GM18508 (cell line): ENCODE results near the gene PIK3C2G.
"Not testable (repeated sequence)": the region's sequence is repeated elsewhere in the genome, so short reads cannot be mapped to it uniquely, and the experiment has no call there.

ENCODE experiments used
- ATAC-seq: cut with Tn5 transposase; IDR thresholded peaks from one replicate; pipeline ENCODE4 v1.9.1; 2021; ENCODE audit warnings: moderate number of reproducible peaks; ENCODE audit not compliant: insufficient read depth, unreplicated experiment

Gene PIK3C2G, protein sequence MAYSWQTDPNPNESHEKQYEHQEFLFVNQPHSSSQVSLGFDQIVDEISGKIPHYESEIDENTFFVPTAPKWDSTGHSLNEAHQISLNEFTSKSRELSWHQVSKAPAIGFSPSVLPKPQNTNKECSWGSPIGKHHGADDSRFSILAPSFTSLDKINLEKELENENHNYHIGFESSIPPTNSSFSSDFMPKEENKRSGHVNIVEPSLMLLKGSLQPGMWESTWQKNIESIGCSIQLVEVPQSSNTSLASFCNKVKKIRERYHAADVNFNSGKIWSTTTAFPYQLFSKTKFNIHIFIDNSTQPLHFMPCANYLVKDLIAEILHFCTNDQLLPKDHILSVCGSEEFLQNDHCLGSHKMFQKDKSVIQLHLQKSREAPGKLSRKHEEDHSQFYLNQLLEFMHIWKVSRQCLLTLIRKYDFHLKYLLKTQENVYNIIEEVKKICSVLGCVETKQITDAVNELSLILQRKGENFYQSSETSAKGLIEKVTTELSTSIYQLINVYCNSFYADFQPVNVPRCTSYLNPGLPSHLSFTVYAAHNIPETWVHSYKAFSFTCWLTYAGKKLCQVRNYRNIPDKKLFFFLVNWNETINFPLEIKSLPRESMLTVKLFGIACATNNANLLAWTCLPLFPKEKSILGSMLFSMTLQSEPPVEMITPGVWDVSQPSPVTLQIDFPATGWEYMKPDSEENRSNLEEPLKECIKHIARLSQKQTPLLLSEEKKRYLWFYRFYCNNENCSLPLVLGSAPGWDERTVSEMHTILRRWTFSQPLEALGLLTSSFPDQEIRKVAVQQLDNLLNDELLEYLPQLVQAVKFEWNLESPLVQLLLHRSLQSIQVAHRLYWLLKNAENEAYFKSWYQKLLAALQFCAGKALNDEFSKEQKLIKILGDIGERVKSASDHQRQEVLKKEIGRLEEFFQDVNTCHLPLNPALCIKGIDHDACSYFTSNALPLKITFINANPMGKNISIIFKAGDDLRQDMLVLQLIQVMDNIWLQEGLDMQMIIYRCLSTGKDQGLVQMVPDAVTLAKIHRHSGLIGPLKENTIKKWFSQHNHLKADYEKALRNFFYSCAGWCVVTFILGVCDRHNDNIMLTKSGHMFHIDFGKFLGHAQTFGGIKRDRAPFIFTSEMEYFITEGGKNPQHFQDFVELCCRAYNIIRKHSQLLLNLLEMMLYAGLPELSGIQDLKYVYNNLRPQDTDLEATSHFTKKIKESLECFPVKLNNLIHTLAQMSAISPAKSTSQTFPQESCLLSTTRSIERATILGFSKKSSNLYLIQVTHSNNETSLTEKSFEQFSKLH (N-terminal part only)

DNA sequence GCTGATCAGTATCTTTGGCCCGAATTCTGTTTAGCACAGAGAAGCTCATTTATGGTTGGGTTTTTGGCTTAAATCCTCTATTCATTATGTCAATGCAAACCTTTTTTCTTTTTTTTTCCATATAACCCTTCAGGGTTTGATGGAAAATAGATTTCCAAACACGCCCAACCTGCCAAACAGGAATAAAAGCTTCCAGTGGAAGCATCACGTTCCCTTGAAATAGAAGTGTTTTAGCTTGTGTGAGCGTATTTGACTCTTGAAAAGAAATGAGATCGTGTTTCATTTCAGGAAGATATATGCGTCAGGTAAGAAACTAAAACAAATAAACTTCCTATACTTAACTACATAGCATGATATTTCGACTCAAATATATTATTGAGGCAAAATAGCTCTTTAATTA, at the start of gene PIK3C2G:
PIK3C2G (plus strand) TSS at position 246 of the 400 bp plus-strand sequence. CDS start 20,564 bp downstream, outside the sequence.
- no peak for ATAC-seq

DNA sequence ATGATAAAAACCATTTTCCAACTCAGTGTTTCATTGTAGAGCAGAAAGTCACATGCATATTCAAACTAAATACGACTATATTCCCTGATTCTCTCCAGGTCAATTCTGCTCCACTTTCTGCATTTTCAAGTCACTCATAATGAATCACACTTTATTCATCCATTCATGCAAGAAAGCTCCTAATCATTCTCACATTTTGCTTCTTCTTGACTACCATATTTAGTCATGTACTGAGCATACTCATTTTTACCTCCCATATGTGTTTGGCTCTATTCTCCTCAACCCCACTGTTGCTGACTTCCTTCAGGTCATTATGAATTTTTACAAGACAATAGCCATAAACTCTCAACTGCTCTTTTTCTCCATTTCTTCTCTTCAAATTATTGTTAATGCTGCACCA, 43.4 kb upstream of the PIK3C2G start:
- ATAC-seq, result no peak

DNA sequence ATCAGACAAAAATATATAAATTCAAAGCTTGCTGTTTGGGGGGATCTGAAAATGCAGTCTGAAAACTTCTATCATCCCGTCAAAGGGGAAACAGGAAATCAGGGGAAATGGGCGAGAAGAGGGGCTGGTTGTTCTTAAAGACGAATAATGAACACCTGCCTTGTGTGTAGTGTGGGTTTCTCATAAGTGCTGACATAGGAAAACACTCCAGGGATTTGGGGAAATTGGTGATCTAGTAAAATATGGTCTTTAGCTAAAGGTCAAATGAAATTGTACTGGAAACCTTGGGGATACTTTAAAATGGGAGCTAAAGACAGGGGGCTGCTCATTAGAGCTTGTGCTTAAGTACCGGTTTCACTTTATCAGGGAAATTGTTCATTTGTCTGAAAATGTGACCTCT, 39.6 kb upstream of the PIK3C2G start:
- no peak for ATAC-seq

DNA sequence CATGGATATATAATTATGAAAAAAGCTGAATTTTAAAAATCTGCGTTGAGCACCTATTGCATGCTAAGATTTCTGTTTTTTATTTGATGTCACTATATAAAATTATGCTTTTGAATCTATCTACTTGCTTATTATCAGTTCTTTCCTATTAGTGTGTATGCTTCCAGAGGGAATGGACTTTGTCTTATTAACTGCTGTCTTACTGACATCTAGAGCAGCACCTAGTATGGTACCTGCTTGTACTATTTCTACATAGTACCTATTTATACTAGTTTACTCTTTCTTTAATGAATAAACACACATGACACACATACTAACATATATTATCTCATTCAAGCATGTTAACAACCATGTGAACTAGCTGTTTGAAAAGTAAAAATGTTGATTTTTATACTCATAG, 38.6 kb upstream of the PIK3C2G start:
- ATAC-seq, result no peak

DNA sequence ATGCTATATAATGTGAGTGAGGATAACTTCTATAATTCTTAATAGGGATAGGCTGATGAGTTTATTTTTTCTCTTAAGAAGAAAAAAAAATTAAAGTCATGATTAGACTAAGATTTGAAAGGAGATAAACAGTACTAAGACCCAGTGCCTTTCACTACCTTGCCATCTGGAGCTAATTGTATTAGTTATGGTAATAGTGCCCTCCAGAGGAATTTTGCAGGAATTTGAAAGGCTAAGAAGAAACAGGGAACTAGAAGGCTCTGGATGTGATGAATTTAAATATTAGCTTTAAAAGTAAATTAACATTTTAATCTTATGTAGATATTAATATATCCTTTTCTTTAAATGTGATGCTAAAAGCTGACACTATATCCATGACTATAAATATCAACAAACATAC, 36.6 kb upstream of the PIK3C2G start:
- no peak for ATAC-seq

DNA sequence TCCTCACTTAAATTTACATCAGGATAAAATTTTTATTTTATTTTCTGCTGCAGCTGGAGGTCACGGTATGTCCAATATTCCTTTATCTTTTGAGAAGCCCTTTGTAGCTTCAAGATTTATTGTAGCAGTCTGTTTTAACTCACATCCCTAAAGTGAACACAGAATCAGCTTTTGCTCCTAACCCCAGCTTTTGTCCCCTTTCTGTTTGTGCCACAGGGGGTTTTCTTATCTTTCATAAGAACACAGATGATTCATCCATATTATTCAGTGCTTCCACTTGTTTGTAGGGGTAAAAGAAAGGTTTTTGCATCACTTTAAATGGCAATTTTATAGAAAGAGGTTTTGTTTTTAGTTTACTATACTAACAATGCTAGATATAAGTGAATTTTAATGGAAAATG, 21.8 kb upstream of the PIK3C2G start:
- ATAC-seq, result no peak

DNA sequence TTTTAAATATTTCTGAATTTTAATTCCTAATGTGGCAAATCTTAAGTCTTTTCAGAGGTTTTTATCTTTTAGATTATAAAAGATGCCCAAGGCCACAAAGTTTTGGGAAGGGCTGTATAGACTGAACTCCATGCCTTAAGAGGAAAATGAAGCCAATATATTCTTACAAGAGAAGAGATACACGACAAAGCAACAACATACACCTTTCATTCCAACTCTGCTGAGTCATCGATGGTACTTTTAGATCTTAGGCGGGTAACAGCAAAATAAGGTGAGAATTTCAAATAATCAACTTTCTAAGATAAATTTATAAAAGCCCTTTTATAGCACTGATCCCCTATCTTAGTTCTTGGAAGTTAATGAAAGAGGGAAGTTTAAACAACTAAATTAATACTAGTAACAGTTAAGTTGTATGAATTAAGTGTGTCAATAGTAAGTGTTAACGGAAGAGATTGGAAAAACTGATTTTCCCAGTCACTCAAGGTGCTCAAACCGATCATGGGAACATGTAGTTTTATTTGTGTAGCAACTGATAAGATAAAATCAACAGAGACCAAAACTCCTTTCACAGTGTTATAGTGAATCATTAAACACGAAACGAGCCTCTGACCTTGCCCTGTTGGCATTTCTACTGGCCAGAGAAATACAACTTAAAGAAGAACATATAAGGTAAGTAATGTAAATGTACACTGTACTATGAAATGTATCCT, 18.8 kb upstream of the PIK3C2G start:
- no peak for ATAC-seq

DNA sequence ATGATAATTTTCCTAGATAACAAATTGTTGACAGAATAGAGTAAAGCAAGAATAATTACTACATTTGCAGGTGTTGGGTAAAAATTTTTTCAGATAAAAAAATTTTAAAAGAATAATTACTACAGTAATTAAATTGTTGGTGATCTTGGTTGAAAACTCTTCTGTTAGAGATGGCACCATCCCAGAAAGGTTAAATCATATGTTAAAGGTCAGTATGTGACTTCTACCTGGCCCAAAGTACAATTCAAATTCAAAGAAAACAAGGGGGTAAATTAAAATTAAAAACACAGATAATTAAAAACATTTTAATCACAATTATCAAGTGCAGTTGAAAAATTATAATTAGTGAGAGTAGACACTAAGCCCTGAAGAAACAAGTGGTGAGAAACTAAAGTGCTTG, 18.1 kb upstream of the PIK3C2G start:
- ATAC-seq, result no peak

DNA sequence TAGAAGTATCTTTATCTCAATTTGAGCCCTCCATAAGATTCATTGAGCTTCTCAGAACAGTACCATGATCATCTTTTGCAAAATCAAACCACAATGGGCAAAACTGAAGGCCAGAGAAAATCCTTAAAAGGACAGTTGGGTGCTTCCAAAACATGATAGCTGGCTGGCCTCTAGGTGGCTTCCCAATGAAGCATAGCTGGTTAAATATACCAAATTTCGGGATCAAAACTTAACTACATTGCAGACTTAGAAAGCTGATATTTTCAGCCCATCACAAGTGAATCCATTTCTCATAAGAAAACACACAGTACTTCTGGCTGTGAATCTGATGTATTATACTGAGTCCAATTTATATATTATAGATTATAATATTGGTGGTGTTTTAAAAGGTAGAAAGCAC, 15.3 kb upstream of the PIK3C2G start:
- no peak for ATAC-seq

DNA sequence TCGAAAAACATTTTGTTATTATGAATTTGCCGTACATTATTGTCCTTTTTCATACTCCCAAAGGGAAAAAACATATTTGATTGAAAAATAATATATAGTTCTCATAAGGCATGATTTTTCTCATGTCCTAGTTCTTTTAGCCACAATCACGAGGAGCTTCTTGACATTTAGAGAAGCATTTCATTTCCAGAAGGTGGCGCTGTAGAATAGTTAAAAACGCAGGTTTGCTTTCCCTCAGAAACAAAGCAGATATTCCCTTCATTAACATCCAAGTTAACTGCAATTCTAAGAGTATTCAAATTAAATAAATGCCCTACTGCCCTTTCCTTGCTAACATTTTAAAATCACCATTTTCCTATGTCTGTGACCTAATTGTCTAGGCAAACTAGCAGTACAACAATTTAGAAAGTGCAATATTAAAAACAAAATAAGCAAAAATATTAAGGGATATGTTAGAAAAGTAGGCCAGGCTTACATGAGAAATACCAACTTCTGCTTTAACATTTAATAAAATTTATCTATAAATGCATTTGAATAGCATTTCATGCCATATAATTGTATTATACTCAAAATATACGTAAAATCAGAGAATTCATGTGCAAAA, 10.9 kb upstream of the PIK3C2G start:
- ATAC-seq, result no peak

DNA sequence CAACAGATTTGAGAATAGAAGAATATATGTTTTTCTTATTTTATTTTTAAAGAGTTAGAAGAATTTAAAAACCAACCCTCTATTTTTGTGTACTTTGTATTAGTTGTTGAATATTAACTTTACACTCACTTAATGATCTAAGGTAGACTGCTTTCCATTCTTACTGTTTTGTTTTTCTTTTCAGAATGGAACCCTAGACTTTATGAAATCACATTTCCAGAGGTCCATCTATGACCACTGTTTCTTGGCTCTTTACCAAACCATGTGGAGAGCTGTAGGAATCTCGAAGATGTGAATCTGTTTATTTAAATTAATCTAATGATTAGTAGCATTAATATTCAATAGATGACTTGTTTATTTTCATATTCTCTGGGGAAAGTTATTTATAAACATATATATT, 7.2 kb upstream of the PIK3C2G start:
- no peak for ATAC-seq

DNA sequence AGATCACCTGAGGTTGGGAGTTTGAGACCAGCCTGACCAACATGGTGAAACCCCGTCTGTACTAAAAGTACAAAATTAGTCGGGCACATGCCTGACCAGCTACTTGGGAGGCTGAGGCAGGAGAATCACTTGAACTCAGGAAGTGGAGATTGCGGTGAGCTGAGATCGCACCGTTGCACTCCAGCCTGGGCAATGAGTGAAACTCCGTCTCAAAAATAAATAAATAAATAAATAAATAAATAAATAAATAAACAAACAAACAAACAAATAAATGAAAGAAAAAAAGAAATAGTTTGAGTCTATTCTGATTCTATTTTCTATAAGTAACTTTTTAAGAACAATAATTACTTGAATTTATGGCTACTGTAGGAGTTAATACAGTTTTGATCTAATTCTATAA, 6.3 kb upstream of the PIK3C2G start:
- not testable (repeated sequence) for ATAC-seq

DNA sequence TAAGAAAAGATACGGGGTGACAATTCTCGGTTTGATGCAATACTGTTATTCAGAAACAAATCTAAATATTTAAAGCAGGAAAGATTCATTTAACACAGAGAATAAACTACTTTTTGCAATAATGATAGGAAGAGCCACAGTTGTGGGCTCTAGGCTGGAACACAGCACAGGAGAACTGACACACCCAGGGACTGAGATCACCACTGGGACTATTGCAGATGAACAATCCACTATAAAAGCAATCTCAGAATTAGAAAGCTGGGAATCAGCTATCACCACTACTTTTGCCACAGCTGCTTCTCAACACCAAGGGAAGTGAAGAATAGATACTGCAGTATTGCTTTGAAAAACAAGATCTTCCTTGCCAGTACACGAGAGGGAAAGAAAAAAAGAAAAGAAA, 4.1 kb upstream of the PIK3C2G start:
- ATAC-seq, result no peak

DNA sequence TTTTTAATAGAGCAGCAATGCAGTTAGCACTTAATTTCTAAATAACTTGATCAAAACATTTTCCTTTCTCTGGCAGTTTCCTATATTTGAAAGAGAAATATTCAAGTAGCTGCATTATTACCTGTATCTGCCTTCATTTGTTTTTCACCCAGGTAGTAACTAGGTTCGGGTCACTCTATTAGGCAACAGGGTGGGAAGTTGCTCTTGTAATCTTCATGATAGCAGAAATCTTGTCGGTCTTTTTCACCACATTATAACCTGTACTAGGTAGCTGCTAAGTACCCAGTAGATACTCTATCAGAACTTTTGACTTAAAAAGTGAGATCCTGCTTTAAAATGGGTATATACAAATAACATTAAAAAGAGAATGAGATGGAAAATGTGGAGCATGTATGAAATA, 2.4 kb upstream of the PIK3C2G start:
- ATAC-seq, result no peak

DNA sequence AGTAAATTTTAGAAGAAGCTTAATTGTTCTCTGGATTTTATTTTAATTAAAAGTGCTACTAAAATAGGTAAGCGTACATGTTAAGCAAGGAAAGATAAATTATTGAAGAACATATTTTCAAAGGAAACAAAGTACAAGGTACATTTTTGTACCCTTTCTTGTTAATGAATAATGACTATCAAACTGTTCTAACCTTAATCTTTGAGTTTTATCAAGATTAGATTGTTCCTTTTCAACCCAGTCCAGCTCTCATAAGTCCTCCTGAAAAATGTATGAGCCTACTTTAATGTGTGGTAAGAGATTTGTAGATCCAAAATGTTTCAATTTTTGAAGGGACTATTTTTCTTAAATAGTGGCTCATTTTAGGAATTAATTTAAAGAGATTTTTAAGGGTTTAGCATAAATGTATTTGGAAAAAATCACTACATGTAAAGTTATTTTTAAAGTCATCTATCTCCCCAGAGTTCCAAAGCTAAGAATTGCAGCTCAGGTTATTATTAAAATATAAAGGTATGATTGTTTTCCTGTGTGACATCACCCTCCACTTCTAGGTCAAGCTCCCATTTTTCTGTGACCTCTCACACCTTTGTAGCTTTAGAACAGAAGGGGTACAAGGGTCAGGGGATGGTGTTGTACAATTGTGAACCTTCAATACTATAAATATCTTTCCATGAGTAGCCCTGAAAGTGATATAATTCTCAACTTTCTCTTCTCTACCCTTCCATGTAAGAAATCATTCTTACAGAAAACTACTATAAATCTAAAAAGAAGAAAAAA, 1.2 kb upstream of the PIK3C2G start:
- ATAC-seq, result no peak

DNA sequence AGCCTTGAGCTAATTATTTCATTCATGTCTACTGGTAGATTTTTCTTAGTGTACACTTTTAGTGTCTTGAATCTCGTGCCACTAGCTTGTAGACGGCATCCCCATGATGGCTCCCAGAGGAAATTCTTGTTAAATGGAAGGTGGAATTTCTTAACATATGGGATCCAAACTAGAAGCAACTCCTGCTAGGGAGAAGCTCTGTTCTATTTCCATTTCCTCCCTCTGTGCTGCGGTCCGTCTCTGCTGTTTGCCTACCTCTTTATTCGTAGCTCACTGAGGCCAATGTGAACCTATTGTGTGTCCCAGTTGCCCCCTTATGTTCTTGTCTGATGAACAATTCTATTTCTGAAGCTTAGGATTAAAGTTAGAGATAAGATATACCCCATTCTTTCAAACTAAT, 588 bp downstream of the PIK3C2G start:
- ATAC-seq, result no peak

DNA sequence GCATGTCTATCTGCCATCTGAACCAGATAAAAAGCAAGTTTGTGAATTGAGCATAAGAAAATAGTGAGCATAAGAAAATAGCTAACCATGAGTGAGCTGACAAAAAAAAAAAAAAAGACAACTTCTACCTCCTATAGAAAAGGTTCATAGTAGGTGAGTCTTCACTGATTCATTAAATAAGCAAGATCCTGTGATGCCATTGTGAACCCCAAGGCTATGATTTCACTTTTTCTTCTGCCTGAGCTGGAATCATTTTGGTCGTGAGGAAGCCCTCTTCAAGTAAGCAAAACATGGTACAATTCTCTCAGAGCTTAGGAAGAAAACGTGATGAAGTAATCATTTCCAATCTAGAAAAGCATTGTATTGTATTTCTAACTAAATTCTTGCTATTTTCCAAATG, 1.2 kb downstream of the PIK3C2G start:
- ATAC-seq, result no peak

DNA sequence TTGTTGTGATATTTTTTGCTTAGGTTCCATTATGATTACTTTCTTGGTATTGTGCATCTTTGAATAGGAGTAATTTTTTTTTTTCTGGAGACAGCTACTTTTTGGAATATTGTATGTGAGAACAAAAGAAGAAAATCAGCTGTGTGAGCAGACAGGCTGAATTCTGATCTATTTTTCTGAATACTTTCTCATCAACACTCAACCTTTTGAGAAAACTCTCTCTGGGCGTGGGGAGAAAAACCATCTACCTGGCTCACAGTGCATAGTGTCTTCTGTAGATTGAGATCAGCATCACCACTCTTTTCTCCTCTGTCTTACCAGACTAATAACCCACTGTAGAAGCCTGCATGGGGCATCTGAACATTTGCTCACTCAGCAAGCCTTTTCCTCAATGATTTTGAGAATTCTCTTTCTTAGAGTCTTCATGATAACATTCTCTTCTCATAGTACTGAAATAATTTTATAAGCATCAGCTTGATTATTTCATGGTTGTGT, 3.3 kb downstream of the PIK3C2G start:
- no peak for ATAC-seq
